HPDE6-E6E7 (cell line): ENCODE data around the gene UST.
"Not testable (repeated sequence)": the region's sequence is repeated elsewhere in the genome, so short reads cannot be mapped to it uniquely, and the experiment has no call there.

ENCODE experiments used
- DNase-seq: peaks from one replicate; pipeline ENCODE4 v3.0.0; 2011; ENCODE audit warnings: missing footprints; ENCODE audit errors: extremely low spot score

Gene UST

GRCh38 chr6:148765898-148766808 is 19.3 kb downstream of the UST start:
- DNase-seq = no peak

DNA sequence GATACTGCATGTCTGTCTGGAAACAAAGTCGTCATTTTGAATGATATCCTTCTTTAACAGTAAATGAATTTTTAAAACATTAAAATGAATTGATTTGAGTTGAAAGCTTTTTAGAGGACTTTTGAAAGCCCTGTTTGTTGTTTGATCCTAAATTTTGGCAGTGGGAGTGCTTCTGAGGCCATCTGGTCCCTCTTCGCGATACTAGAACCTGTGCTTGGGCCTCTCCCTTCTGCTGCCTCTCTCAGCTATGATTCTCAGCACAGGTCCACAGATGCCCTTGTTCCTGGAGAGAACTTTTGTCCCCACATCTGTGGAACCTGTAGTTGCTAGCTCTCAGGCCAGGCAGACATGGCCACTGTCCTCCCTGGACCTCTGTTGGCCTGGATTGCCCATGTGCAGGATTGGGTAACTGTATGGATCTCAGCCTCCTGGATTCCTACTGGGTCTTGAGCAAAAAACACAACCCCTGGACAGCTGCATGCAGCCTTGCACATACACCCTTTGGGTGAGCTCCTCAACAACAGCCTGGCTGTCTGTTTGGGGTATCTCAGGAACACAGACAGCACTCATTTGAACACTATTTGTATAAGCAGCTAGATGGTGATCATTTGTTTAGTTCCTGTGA is 21.9 kb downstream of the UST start:
- no peak for DNase-seq

DNA sequence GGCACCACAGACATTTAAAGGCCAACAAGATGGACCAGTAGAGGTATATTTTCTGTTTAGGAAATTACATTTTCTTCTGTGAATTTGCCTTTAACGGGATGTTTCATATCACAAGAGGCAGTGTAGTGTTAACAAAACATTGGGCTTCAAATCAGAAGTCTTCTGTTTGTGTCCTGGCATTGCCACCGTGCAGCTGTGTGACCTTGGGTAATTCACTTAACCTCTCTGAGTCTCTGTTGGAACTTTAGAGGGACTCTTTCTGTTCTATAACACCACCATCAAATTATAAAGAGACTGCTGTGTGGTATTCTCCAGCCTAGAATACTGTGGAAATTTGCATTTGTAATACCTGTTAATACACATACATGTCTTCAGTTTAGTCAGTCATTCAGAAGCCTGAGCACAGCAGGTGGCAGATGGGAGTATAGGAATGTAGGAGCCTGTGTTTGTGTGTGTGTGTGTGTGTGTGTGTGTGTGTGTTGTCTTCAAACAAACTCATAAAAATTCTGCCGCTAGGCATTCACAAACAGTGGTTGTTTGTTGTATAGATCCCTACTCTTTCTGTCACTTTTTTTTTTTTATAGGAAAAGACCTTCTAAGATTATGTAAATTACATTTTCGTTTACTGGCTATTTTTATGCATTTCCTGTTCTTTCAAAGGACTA is 22.6 kb downstream of the UST start:
- DNase-seq = no peak

DNA sequence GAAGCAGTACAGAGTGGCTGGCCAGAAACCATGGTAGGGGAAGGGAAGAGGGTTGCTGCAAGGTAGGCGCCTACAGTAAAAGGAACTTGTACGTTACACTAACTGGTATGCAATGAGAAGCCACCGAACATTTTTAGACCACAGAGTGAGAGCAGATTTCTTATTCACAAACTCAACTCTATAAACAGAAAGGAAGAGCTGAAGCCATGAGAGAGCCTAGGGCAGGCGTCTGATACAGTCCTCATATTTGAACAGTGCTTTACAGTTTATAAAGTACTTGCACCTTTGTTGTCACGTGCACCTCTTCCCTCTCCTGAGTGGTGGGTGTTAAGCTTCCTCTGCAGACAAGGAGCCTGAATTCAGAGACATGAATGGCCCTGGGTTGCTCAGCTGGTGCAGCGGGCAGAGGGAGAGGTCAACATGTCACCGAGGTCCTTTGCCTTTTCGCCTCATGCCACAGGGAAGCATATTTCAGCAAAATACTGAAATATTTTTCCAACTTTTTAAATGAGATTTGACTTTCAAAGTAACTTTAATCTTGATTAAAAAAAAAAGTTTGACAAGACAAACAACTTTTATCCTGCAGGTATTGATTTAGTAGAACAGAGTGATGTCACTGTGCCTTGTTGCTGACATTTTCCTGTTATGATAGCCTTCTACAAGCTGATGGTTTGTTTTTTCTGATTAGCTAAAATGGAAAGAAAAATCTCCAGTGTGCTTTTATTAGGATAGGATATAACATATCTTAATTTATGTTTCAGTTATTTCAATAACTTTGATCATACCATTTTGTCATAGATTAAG is 23.8 kb downstream of the UST start:
- DNase-seq = no peak

GRCh38 chr6:148771212-148771601 is 24.4 kb downstream of the UST start:
- DNase-seq = no peak

DNA sequence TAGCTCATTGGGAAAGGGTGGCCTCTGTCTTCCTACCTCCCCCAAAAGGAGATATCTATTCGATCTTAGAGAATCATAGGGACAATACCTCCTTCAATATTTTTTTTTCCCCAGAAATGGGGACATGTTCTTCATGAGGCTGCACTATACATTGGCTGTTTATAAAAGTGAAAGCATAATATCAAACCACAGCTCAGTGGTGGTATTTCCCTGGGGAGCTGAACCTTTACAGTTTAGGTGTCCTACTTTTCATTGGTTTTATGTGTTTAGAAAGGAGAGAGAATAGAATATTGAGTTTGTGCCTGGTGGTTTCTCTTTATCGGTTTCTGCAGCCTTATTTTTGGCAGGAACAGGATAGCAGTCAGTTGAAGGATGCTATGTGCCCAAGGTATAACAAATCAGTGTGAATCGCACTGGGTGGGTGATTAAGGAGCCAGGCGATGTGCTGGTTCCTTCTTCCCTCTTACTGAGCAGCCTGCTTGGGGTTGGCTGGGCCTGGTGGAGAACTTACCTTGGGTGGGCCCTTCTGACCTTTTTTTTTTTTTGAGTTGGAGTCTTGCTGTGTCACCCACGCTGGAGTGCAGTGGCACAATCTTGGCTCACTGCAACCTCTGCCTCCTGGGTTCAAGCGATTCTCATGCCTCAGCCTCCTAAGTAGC is 25.2 kb downstream of the UST start:
- DNase-seq = no peak

DNA sequence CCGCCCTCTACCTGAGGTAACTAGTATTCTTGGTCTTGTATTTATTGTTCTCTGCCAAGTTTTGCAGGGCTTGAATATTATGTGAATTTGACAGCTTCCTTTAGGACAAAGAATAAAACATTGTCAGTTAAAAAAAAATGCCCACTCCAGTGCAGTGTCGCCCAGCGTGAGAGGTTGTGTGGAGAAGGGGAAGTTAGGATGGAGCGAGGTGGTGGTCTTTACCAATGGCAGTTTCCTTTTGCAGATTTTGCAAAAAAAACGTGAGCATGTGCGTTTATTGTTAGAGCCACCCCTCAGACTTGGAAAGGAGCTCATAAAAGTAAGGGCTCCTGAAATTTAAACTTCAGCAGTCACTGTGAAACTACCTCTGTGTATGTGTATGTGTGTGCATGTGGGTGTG is 28.3 kb downstream of the UST start:
- DNase-seq = no peak

DNA sequence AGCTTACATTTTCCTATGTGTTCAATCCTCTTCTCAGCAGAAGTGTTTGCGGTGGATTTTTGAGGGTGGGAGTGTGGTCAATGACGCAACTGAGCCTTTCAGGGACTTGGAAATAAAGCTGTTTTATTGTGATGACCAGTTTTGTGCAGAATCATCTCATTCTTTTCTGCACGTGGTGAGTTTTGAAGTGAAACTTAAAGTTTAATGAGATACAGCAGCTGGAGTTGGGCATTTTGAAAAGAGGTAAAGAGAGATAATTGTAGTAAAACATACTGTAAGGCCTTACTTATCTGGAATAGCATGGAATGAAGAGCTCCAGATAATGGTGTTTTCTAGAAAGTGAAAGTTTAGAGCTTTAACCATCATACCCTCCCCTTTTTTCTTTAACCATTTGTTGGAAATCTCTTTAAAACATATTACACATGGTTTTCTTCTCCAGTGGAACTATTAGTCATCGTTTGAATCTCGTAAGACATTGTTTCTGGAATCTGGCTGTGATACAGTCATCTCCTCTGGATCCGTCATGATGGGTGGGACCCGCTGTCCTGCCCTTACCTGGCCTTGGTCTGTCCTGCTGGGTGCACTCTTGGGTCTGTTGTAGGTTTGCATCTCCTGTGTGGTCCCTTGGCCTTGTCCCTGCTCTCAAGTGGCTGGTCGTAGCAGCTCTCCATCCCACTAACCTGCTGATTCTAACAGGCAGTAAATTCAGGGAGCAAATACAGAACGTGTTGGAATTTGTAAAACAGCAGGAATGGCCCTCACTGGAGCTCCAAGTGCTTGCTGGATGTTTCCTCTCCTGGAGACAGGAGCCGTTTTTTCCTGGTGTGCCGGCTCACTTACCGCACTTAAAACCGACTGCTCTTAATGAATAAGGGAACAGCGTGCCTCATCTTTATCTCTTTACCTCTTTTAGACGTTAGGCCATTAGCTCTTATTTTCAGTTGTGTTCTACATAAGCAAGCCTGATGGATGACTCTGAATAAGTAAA is 29.8 kb downstream of the UST start:
- DNase-seq = peak; percentile 85

DNA sequence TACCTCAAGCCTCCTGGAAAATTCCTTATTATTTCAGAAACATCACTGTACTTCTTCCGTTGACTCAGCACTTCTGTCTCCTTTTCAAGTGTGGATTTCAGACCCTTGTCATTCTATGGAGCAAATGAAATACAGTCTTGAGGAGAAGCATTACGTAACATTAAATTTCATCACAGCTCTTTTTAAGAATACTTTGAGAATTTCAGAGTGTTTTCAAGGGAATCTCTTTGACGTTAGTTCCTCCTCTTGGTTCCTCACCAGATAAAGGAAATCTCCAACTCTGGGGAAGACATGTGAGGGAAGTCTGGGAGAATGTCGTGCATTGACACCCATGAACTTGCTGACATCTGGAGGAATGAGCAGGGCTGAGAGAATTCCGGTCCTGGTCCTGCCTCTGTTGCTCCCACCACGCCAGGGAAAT is 32.3 kb downstream of the UST start:
- DNase-seq = no peak

DNA sequence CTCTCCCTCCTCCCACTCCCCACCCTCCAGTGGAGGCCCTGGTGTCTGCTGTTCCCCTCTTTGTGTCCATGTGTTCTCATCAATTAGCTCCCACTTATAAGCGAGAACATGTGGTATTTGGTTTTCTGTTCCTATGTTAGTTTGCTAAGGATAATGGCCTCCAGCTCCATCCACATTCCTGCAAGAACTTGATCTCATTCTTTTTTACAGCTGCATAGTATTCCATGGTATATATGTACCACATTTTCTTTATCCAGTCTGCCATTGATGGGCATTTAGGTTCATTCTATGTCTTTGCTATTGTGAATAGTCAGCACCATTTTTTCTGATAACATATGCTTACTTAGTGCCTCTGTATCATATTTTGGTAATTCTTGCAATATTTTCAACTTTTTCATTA is 33.6 kb downstream of the UST start:
- DNase-seq = not testable (repeated sequence)

DNA sequence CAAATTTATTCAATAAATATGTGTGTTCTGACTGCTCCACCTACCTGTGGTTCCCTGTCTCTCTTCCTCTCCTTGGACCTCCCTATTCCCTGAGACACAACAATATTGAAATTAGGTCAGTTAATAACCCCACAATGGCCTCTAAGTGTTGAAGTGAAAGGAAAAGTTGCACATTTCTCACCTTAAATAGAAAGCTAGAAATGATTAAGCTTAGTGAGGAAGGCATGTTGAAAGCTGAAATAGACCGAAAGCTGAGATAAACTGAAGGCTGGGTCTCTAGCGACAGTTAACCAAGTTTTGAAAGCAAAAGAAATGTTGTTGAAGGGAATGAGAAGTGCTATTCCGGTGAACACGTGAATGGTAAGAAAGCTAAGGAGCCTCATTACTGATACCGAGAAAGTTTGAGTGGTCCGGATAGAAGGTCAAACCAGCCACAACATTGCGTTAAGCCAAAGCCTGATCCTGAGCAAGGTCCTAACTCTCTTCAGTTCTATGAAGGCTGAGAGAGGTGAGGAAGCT is 34.1 kb downstream of the UST start:
- DNase-seq = no peak

- DNase-seq = no peak
These were observed 43.1 kb downstream of the UST start for GRCh38 chr6:148789948-148790347.

- DNase-seq = no peak
These were observed 43.6 kb downstream of the UST start for GRCh38 chr6:148790404-148790803.

DNA sequence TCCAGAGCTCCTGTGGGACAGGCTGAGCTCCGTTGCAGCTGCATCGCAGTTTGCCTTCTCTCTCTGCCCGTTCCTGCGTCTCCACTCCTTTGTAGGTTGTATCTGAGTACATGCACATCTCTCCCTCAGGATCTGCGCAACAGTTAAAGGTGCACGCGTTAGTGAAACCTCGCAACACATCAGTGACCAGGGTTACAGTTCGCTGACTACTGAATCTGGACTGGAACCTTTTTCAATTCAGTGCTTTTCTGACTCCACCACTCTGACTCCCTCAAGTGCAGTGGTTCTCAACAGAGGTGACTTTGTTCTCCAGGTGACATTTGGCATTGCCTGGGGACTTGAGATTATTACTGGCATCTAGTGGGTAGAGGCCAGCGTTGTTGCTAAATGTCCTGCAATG is 44.0 kb downstream of the UST start:
- no peak for DNase-seq

DNA sequence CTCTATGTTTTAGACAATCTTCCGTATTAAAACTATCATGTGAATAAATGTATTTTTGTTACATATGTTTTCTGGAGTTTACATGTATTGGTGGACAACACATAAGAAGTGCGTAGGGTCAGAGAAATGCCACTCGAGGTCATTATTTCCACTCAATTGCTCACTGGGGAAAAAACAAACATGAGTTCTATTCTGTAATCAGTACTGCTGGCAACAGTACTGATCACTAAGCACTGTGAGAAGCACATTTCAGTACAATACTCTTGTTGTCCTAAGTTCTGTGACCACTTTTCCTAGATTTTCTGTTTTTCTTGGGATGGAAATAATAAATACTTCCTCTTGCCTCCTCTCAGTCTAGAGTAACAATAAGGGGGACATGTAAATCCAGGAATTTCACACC is 44.5 kb downstream of the UST start:
- DNase-seq = no peak

DNA sequence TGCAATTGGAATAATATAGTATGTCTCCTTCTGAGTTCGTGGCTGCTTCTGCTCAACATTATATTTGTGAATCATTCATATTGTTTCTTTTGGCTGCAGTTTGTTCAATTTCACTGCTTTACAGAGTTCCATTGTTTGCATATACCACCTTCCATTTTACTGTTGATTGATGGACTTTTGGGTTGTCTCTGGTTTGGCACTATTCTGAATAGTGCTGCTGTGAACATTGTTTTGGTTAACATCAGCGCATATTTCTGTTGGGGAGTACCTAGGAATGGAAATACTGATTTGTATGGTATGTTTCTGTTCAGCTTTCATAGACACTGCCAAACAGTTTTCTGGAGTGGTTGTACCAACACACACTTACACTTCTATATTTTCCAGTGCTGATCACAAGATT is 46.9 kb downstream of the UST start:
- DNase-seq = no peak

DNA sequence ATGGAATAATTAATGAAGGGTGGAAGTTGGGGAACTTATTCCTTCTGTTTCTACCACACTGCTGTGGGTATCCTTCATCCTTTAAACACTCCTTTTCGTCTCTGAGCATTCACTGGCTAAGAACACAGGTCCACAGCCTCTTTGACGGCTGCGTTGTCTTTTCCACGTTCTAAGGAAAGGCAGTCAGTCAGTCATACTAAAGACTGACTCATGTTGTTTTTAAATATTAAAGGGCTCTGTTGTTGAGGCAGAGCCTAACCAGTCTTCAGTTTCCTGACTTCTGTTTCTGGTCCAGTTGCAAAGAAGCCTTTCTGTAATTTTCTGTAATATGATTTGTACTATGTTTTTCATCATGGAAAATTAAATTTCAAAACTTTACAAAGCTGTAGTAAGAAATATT is 48.0 kb downstream of the UST start:
- DNase-seq = no peak

- no peak for DNase-seq
These were observed 48.7 kb downstream of the UST start for GRCh38 chr6:148795563-148795962.

GRCh38 chr6:148799647-148800046 is 52.8 kb downstream of the UST start:
- no peak for DNase-seq

DNA sequence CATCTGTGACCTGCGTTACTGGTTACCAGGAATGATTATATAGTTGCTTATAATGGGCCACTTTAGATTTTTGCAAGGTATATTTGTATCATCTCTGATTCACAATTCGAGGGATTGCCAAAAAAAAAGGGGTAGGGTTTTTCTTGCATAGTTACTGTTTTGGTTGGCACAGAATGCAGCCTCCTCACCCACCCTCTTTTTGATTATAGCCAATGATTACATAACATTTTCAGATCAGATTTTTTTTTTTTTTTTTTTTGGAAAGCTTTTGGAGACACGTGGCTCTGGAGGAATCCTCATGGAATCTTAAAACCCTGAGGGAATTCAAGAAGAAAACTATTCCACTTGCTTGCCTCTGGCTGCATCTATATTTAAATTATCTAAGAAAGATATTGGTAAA is 53.7 kb downstream of the UST start:
- no peak for DNase-seq
